ENCODE measurements around the gene SNX24.
A peak's percentile ranks its signal among the peaks of the same experiment; 100 is the strongest.

The SNX24 gene

GRCh38 chr5:122985006-122985700 is 139.7 kb downstream of the SNX24 start:
- Histone ChIP-seq H3K36me3 (ENCODE audit: control insufficient read depth, insufficient read depth, low read length) (no peaks in the 10 kb centered on the region), H3K27me3 (replicated peaks; ENCODE audit: control insufficient read depth, insufficient read depth, low read length, poor library complexity, severe bottlenecking) (no peaks in the 10 kb centered on the region), H3K4me3 (ENCODE audit: insufficient read depth, low read depth, low read length, poor library complexity, severe bottlenecking) (no peak overlapping the region), H3K27ac (ENCODE audit: insufficient read depth, low read length, poor library complexity, severe bottlenecking) (no peak overlapping the region), H3K4me1 (ENCODE audit: control insufficient read depth, insufficient read depth, low read length, poor library complexity, severe bottlenecking) (no peaks in the 10 kb centered on the region), H3K9me3 (ENCODE audit: control insufficient read depth, low read length) (no peaks in the 10 kb centered on the region)
- DNase-seq, result no peak

GRCh38 chr5:122985954-122986721 is 140.7 kb downstream of the SNX24 start:
- Histone ChIP-seq H3K27ac (ENCODE audit: insufficient read depth, low read length, poor library complexity, severe bottlenecking) (no peak overlapping the region), H3K4me1 (ENCODE audit: control insufficient read depth, insufficient read depth, low read length, poor library complexity, severe bottlenecking) (no peaks in the 10 kb centered on the region)
- no peak for DNase-seq

GRCh38 chr5:122996091-122996490 is 150.7 kb downstream of the SNX24 start:
- H3K4me3 ChIP-seq (ENCODE audit: insufficient read depth, low read depth, low read length, poor library complexity, severe bottlenecking), result no peak overlapping the region
- H3K27ac ChIP-seq (ENCODE audit: insufficient read depth, low read length, poor library complexity, severe bottlenecking), result no peak overlapping the region
- no peaks in the 10 kb centered on the region for H3K9me3 ChIP-seq (ENCODE audit: control insufficient read depth, low read length)
- no peaks in the 10 kb centered on the region for H3K36me3 ChIP-seq (ENCODE audit: control insufficient read depth, insufficient read depth, low read length)
- DNase-seq, result no peak
- H3K4me1 ChIP-seq (ENCODE audit: control insufficient read depth, insufficient read depth, low read length, poor library complexity, severe bottlenecking), result no peaks in the 10 kb centered on the region
- H3K27me3 ChIP-seq (replicated peaks; ENCODE audit: control insufficient read depth, insufficient read depth, low read length, poor library complexity, severe bottlenecking), result no peaks in the 10 kb centered on the region

More at GRCh38 chr5:122985954-122986721, 140.7 kb downstream of the SNX24 start:
- no peaks in the 10 kb centered on the region for H3K36me3 ChIP-seq (ENCODE audit: control insufficient read depth, insufficient read depth, low read length)
- no peaks in the 10 kb centered on the region for H3K9me3 ChIP-seq (ENCODE audit: control insufficient read depth, low read length)
- no peaks in the 10 kb centered on the region for H3K27me3 ChIP-seq (replicated peaks; ENCODE audit: control insufficient read depth, insufficient read depth, low read length, poor library complexity, severe bottlenecking)
- H3K4me3 ChIP-seq (ENCODE audit: insufficient read depth, low read depth, low read length, poor library complexity, severe bottlenecking), result no peak overlapping the region

- Histone ChIP-seq H3K27ac (ENCODE audit: insufficient read depth, low read length, poor library complexity, severe bottlenecking) (no peak overlapping the region), H3K9me3 (ENCODE audit: control insufficient read depth, low read length) (no peaks in the 10 kb centered on the region), H3K4me3 (ENCODE audit: insufficient read depth, low read depth, low read length, poor library complexity, severe bottlenecking) (no peak overlapping the region), H3K27me3 (replicated peaks; ENCODE audit: control insufficient read depth, insufficient read depth, low read length, poor library complexity, severe bottlenecking) (no peaks in the 10 kb centered on the region), H3K36me3 (ENCODE audit: control insufficient read depth, insufficient read depth, low read length) (no peaks in the 10 kb centered on the region), H3K4me1 (ENCODE audit: control insufficient read depth, insufficient read depth, low read length, poor library complexity, severe bottlenecking) (no peaks in the 10 kb centered on the region)
- no peak for DNase-seq
Measured at GRCh38 chr5:122997294-122997693, 151.9 kb downstream of the SNX24 start.

GRCh38 chr5:122999947-123000563 is 154.6 kb downstream of the SNX24 start:
- H3K36me3 ChIP-seq (ENCODE audit: control insufficient read depth, insufficient read depth, low read length), result no peaks in the 10 kb centered on the region
- H3K9me3 ChIP-seq (ENCODE audit: control insufficient read depth, low read length), result no peaks in the 10 kb centered on the region
- peak in 1 of 3 donors; percentile 0 for DNase-seq
- no peaks in the 10 kb centered on the region for H3K27me3 ChIP-seq (replicated peaks; ENCODE audit: control insufficient read depth, insufficient read depth, low read length, poor library complexity, severe bottlenecking)
- H3K27ac ChIP-seq (ENCODE audit: insufficient read depth, low read length, poor library complexity, severe bottlenecking), result no peak overlapping the region
- no peak overlapping the region for H3K4me3 ChIP-seq (ENCODE audit: insufficient read depth, low read depth, low read length, poor library complexity, severe bottlenecking)
- no peaks in the 10 kb centered on the region for H3K4me1 ChIP-seq (ENCODE audit: control insufficient read depth, insufficient read depth, low read length, poor library complexity, severe bottlenecking)

- no peak for DNase-seq
- no peaks in the 10 kb centered on the region for H3K9me3 ChIP-seq (ENCODE audit: control insufficient read depth, low read length)
- H3K4me3 ChIP-seq (ENCODE audit: insufficient read depth, low read depth, low read length, poor library complexity, severe bottlenecking), result no peak overlapping the region
- H3K27ac ChIP-seq (ENCODE audit: insufficient read depth, low read length, poor library complexity, severe bottlenecking), result no peak overlapping the region
- no peaks in the 10 kb centered on the region for H3K27me3 ChIP-seq (replicated peaks; ENCODE audit: control insufficient read depth, insufficient read depth, low read length, poor library complexity, severe bottlenecking)
- H3K36me3 ChIP-seq (ENCODE audit: control insufficient read depth, insufficient read depth, low read length), result no peaks in the 10 kb centered on the region
- no peaks in the 10 kb centered on the region for H3K4me1 ChIP-seq (ENCODE audit: control insufficient read depth, insufficient read depth, low read length, poor library complexity, severe bottlenecking)
Measured at GRCh38 chr5:123000731-123001130, 155.3 kb downstream of the SNX24 start.

GRCh38 chr5:123001808-123002207 is 156.4 kb downstream of the SNX24 start:
- H3K9me3 ChIP-seq (ENCODE audit: control insufficient read depth, low read length), result no peaks in the 10 kb centered on the region
- DNase-seq, result no peak
- H3K36me3 ChIP-seq (ENCODE audit: control insufficient read depth, insufficient read depth, low read length), result no peaks in the 10 kb centered on the region
- H3K27me3 ChIP-seq (replicated peaks; ENCODE audit: control insufficient read depth, insufficient read depth, low read length, poor library complexity, severe bottlenecking), result no peaks in the 10 kb centered on the region
- no peak overlapping the region for H3K4me3 ChIP-seq (ENCODE audit: insufficient read depth, low read depth, low read length, poor library complexity, severe bottlenecking)
- no peaks in the 10 kb centered on the region for H3K4me1 ChIP-seq (ENCODE audit: control insufficient read depth, insufficient read depth, low read length, poor library complexity, severe bottlenecking)
- H3K27ac ChIP-seq (ENCODE audit: insufficient read depth, low read length, poor library complexity, severe bottlenecking), result no peak overlapping the region

- no peak overlapping the region for H3K27ac ChIP-seq (ENCODE audit: insufficient read depth, low read length, poor library complexity, severe bottlenecking)
Measured at GRCh38 chr5:123007182-123007581, 161.8 kb downstream of the SNX24 start.

GRCh38 chr5:123007754-123008153 is 162.3 kb downstream of the SNX24 start:
- no peaks in the 10 kb centered on the region for H3K27me3 ChIP-seq (replicated peaks; ENCODE audit: control insufficient read depth, insufficient read depth, low read length, poor library complexity, severe bottlenecking)
- no peaks in the 10 kb centered on the region for H3K4me1 ChIP-seq (ENCODE audit: control insufficient read depth, insufficient read depth, low read length, poor library complexity, severe bottlenecking)
- H3K36me3 ChIP-seq (ENCODE audit: control insufficient read depth, insufficient read depth, low read length), result no peaks in the 10 kb centered on the region
- no peak for DNase-seq
- H3K4me3 ChIP-seq (ENCODE audit: insufficient read depth, low read depth, low read length, poor library complexity, severe bottlenecking), result no peak overlapping the region
- no peak overlapping the region for H3K27ac ChIP-seq (ENCODE audit: insufficient read depth, low read length, poor library complexity, severe bottlenecking)
- H3K9me3 ChIP-seq (ENCODE audit: control insufficient read depth, low read length), result no peaks in the 10 kb centered on the region

More at GRCh38 chr5:123007182-123007581, 161.8 kb downstream of the SNX24 start:
- Histone ChIP-seq H3K4me1 (ENCODE audit: control insufficient read depth, insufficient read depth, low read length, poor library complexity, severe bottlenecking) (no peaks in the 10 kb centered on the region), H3K36me3 (ENCODE audit: control insufficient read depth, insufficient read depth, low read length) (no peaks in the 10 kb centered on the region), H3K27me3 (replicated peaks; ENCODE audit: control insufficient read depth, insufficient read depth, low read length, poor library complexity, severe bottlenecking) (no peaks in the 10 kb centered on the region), H3K4me3 (ENCODE audit: insufficient read depth, low read depth, low read length, poor library complexity, severe bottlenecking) (no peak overlapping the region), H3K9me3 (ENCODE audit: control insufficient read depth, low read length) (no peaks in the 10 kb centered on the region)
- DNase-seq, result no peak

- DNase-seq, result no peak
- Histone ChIP-seq H3K9me3 (ENCODE audit: control insufficient read depth, low read length) (no peaks in the 10 kb centered on the region), H3K4me3 (ENCODE audit: insufficient read depth, low read depth, low read length, poor library complexity, severe bottlenecking) (no peak overlapping the region), H3K4me1 (ENCODE audit: control insufficient read depth, insufficient read depth, low read length, poor library complexity, severe bottlenecking) (no peaks in the 10 kb centered on the region), H3K36me3 (ENCODE audit: control insufficient read depth, insufficient read depth, low read length) (no peaks in the 10 kb centered on the region), H3K27ac (ENCODE audit: insufficient read depth, low read length, poor library complexity, severe bottlenecking) (no peak overlapping the region), H3K27me3 (replicated peaks; ENCODE audit: control insufficient read depth, insufficient read depth, low read length, poor library complexity, severe bottlenecking) (no peaks in the 10 kb centered on the region)
Measured at GRCh38 chr5:123012321-123012720, 166.9 kb downstream of the SNX24 start.

All from effector memory CD4-positive, alpha-beta T cell (primary cell).